Stimulated activated CD8-positive, alpha-beta memory T cell treated with anti-CD3 and anti-CD28 coated beads, Interleukin-7, amount 100 ng/mL, for 24 hours (primary cell): ENCODE measurements around the gene RPL3.

Source experiments
- DNase-seq: peaks from one replicate; pipeline ENCODE4 v3.0.0-alpha.2; 2020; ENCODE audit warnings: low read depth

Gene RPL3

DNA sequence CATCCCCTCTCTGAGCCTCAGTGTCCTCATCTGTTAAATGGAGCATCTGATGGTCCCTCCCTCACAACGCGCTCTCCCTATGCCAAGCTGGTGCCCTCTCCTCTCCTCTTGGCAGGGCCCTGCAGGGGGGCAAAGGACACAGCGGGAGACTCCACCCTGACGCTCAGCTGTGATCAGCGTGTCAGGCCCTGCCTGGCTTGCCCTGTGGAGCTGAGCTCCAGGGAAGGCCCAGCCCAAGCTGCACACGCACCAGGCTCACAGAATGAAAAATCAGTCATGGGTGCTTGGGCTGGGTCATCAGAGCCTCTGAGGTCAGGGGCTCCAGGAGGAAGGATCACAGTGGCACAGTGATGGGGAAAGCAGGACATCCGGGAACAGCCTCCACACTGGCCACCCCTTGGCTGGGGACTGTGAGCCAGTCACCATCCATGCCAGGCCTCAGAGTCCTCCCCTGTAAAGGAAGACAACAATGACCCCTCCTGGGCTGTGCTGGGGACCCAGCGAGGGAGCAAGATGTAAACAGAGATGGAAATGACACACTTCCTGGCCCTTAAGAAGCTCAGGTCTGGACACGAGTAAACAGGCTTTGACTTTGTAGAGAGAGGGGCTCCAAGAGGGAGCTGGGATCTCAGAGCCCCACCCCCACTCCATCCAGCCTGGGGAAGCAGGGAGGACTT lies 36.6 kb downstream of the RPL3 start:
- DNase-seq = no peak

DNA sequence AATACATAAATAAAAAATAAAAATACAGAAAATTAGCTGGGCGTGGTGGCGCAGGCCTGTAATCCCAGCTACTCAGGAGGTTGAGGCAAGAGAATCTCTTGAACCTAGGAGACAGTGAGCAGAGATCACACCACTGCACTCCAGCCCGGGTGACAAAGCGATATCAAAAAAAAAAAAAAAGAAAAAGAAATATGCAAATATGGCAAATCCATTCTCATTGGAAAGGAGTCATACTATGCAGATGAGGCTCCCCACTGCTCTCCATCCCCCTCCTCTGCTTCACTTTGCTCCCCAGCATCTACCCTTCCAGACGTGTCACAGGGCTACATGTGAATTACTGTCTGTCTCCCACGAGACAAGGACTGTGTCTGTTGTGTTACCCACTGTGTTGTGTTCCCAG lies 38.3 kb downstream of the RPL3 start:
- no peak for DNase-seq

DNA sequence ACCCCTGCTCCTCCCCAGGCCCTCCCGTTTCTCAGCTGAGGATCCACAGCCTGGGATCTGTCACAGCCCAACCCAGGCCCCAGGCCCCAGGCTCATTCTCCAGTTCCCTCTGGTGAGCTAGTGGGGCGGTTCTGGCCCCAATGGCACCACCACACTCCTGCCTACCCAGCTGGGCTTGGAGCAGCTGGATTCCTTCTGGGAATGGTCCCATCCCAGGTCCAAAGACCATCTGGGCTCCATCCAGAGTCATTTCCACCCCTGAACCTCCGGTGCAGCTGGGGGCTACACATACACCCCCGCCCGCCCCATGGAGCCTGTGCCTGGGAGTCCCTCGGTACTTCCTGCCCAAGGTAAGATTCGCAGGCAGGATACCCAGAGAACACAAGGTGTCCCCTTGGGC lies 39.2 kb downstream of the RPL3 start:
- DNase-seq = no peak

GRCh38 chr22:39279170-39279850 lies 40.1 kb downstream of the RPL3 start:
- no peak for DNase-seq

GRCh38 chr22:39278040-39278439 lies 41.4 kb downstream of the RPL3 start:
- no peak for DNase-seq

GRCh38 chr22:39277142-39277607 lies 42.2 kb downstream of the RPL3 start:
- DNase-seq = no peak

DNA sequence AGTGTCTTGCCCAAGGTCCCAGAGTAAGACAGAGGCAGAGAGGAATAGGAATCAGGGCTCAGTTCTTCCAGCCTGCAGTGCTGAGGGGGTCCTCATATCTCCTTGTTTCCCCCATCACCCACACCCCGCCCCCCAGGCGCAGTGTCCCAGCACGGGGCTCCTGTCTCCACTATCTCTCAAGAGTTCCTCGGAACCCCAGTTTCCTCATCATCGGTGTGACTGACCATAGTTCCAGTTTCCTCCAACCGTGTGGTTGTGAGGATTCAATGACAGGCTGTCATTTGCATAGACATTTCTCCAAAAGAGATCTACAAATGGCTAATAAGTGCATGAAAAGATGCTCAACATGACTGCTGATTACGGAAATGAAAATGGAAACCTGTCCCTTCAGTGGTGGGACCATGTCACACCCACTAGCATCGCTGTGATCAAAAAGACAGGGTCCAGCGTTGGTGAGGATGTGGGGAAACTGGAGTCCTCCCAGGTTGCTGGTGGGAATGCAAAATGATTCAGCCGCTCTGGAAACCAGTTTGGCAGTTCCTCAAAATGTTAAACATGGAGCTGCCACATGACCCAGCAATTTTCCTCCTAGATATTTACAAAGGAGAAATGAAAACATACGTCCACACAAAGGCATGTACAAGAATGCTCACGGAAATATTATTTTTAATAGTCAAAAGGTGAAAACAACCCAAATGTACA lies 42.8 kb downstream of the RPL3 start:
- DNase-seq = no peak

- DNase-seq = no peak
Observed at GRCh38 chr22:39275814-39276439, 43.5 kb downstream of the RPL3 start.

DNA sequence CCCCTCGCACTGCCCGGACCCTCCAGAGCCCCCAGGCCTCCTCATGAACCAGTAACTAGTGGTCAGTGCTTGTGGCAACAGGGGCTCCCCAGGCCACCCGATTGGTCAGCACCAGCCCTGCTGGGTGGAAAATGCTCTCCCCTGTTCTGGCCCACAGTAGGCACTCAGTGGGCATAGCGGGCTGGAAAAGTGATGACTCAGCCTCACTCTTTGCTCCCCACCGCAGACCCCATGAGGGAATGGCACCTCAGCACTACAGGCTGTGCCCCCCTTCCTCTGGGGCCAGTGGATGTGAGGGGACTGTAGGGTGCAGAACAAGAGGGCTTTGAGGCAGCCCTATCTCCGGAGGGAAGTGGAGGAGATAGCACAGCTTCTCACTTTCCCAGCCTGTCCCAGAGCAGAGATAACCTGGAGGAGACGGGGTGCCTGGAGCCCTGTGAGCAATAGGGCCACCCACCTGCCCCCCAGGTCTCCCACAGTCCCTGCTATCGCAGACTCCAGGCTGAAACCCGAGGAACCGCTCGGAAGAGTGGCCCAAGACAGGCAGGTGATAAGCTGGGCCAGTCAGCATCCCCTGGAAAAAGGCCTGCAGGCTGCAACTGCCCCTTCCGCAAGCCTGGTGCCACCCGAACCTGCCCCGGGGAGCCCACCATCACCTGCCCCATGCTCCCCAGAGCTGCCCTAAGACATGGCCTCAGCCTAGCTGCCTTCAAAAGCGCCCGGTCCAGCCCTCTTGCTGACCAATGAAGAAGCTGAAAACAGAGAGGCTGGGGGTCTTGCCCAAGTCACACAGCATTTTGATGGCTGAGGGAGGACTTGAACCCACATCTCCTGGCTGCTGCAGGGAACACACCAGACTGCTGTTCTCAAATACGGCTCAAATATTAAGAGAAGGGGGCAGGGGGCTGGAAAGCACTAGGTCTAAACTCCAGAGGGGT lies 45.2 kb downstream of the RPL3 start:
- no peak for DNase-seq

- DNase-seq = no peak
Observed at GRCh38 chr22:39270792-39271191, 48.6 kb downstream of the RPL3 start.

GRCh38 chr22:39270280-39270679 lies 49.1 kb downstream of the RPL3 start:
- DNase-seq = no peak

- no peak for DNase-seq
Observed at GRCh38 chr22:39269095-39269790, 50.2 kb downstream of the RPL3 start.

DNA sequence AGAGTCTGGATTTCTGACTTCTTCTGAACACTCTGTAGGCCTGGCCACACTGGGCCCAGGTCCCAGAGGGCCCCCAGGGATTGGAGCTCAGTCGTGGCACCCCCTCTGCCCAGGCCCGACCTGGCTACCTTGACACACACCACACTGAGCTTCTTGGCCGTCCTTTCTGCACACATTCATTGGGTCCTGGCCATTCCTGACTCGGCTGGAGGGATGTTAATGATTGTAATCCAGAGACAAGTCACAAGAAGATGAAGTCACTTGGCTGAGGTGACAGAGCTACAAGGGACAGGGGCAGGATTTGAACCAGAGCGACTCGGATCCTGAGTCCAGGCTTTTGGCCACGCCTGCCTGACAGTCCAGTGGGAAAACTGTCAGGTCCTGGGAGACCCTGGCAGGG lies 50.8 kb downstream of the RPL3 start:
- DNase-seq = no peak

GRCh38 chr22:39267974-39268373 lies 51.4 kb downstream of the RPL3 start:
- no peak for DNase-seq

- DNase-seq = no peak
Observed at GRCh38 chr22:39266398-39267030, 52.9 kb downstream of the RPL3 start.

GRCh38 chr22:39265143-39265886 lies 54.1 kb downstream of the RPL3 start:
- no peak for DNase-seq

DNA sequence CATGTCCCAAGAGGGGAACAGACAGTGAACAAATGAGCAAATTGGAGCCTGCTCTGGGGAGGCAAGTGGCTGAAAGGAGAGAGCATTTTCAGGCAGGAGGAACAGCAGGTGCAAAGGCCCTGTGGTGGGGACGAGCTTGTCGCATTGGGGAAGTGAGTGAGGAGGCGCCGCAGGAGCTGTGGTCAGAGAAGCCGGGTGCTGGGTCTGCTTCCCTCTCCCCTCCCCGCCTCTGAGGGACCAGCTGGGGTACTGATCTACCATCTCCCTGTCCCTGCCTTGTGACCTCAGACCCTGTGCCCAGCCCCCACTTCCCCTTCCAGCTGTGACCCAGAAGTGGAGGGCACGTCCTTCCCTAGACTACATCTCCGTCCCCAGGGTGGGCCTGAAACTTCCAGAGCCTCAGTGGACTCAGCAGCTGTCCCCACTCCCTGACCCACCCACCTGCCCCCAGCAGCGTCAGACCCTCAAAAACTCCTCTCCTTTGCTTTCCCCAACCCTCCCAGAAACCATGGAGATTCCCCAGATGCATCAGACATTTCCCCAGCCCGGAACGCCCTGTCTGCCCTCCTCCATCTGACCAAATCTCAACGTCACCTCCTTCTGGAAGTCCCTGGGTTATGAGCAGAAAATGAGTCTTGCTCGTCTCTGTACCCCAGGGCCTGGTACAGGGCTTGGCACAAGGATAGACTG lies 54.9 kb downstream of the RPL3 start:
- DNase-seq = no peak

DNA sequence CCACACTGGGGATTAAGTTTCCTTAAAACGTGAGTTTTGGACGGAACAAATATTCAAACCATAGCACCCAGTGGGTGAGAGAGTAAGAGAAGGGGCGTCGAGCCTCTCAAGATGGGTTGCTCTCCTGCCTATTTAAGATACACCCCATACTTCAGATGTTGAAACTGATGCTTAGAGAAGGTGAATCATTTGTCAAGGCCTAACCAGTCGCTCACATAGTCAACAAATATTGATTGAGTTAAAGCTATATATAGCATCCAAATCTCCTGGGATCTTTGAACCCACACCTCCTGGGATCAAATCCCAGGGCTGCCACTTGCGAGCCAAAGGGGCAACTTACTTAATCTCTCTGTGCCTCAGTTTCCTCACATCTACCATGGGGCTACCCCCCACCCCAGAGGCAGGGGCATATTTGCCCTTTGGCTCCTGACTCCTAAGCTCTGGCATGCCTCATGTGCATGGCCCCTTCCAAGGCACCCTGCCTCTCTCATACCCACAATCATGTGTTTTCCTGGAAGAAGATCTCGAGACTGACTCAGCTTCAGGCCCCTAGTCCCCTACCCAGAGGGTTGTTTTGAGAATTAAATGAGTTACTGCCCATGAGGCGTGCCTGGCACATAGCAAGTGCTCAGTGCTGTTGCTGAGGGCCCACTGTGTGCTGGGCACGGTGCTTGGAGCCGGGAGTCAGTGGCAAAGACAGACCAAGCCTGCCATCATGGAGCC lies 55.6 kb downstream of the RPL3 start:
- no peak for DNase-seq
